ENCODE results near the gene AFF4. TPM values are rescaled to one million over a fixed set of nuclear protein-coding genes. Genes with fewer than 3 reads are reported as not detected.

The AFF4 gene
- total and polyA plus RNA-seq, 2 experiments from 2014 or later, result 31.3 to 46.3 TPM

GRCh38 chr5:132859889-132860437 lies 103.5 kb downstream of the AFF4 start (continued):
- TF ChIP-seq ZNF462 (CRISPR knock-in tag; IDR thresholded peaks at IDR 0.05), result no peak
- TF ChIP-seq REST (IDR thresholded peaks at IDR 0.05; ENCODE audit: unreplicated experiment), result no peak
- TF ChIP-seq ETS1 (IDR thresholded peaks at IDR 0.05), result no peak
- no peak for TF ChIP-seq ZNF114 (CRISPR knock-in tag; IDR thresholded peaks at IDR 0.05)

All from GM23338 (cell line).